Right lobe of liver (tissue), 4 donors: ENCODE data around the gene KCND3.

ENCODE experiments used
- POLR2A ChIP-seq: fragments of 450-650 bp; IDR thresholded peaks from one replicate; pipeline ENCODE4 v1.6.1; 2017; ENCODE audit warnings: antibody characterized with exemption, mild to moderate bottlenecking
- TF ChIP-seq, protein P1 (sequence below), 4 donors: fragments of 200-600 bp in 3 of 4; fragments of 450-650 bp in 1 of 4; IDR thresholded peaks; one replicate each; pipeline versions ENCODE4 v1.5.1 to v1.8.0; 2016 to 2022; ENCODE audit warnings: antibody characterized with exemption in 4 of 4, mild to moderate bottlenecking in 2 of 4
- donor health status: DM: no; HTN: no; CAD: no.
- donor health status: DM: no; HTN: no; CAD: no.
- donor health status: DM: no; HTN: yes; CAD: no.

DNA sequence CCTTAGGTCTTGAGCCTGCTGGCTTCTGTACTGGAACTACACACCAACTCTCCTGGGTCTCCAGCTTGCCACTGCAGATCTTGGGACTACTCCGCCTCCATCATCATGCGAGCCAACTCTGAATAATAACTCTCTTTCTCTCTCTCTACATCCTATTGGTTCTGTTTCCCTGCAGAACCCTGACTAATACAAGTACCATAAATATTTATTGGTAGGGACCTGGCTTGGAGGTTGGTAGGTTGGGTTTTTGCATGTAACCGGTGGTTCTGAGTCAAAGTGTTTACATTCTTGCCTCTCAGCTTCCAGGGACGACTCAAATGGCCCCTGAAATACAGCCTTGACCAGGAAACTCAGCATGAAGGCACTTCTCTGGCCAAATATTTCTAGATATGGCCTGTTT lies 110.4 kb downstream of the KCND3 start:
- TF ChIP-seq, protein P1, sequence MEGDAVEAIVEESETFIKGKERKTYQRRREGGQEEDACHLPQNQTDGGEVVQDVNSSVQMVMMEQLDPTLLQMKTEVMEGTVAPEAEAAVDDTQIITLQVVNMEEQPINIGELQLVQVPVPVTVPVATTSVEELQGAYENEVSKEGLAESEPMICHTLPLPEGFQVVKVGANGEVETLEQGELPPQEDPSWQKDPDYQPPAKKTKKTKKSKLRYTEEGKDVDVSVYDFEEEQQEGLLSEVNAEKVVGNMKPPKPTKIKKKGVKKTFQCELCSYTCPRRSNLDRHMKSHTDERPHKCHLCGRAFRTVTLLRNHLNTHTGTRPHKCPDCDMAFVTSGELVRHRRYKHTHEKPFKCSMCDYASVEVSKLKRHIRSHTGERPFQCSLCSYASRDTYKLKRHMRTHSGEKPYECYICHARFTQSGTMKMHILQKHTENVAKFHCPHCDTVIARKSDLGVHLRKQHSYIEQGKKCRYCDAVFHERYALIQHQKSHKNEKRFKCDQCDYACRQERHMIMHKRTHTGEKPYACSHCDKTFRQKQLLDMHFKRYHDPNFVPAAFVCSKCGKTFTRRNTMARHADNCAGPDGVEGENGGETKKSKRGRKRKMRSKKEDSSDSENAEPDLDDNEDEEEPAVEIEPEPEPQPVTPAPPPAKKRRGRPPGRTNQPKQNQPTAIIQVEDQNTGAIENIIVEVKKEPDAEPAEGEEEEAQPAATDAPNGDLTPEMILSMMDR (IDR thresholded peaks at IDR 0.05) = no peak
- TF ChIP-seq POLR2A = no peak
